ENCODE data around the gene REXO1. TPM values are rescaled to one million over a fixed set of nuclear protein-coding genes. Genes with fewer than 3 reads are reported as not detected.

REXO1 gene
- total and polyA plus RNA-seq, 2 donors = 7.9 to 20.5 TPM

- 6% methylated on average over 59 of the region's 59 CpGs for WGBS
- H3K36me3 ChIP-seq (ENCODE audit: insufficient read depth) = no peaks in the 10 kb centered on the region
- no peak overlapping the region for H3K4me3 ChIP-seq (ENCODE audit: low read depth, low read length)
- peaks cover 2% of the 10 kb centered on the region for H3K4me1 ChIP-seq (ENCODE audit: insufficient read depth)
- no peak overlapping the region for H3K27ac ChIP-seq (ENCODE audit: low read depth)
- DNase-seq (ENCODE audit: extremely low spot score) = no peak
These were observed 73.1 kb downstream of the REXO1 start for GRCh38 chr19:1774989-1775772.

DNA sequence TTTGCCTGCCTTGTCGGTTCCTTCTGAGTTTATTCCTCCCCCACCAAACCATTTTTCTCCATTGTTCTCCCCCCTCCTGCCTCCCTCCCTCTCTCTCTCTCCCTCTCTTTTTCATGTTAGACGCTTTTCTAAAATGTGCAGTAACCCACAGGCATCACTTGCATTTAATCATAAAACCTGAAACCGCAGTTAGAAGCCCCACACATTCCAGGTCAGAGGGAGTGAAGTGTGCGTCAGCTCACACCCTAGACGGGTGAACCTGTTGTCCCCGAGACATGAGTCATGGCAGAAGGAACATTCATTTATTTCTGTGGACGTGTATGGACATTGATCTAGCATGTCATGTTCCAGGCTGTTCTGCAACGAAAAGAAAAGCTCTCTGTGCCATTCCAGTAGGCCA lies 75.1 kb downstream of the REXO1 start:
- 32% methylated on average over 8 of the region's 8 CpGs for WGBS
- Histone ChIP-seq H3K4me3 (ENCODE audit: low read depth, low read length) (no peak overlapping the region), H3K27ac (ENCODE audit: low read depth) (no peak overlapping the region), H3K4me1 (ENCODE audit: insufficient read depth) (peaks cover 2% of the 10 kb centered on the region), H3K36me3 (ENCODE audit: insufficient read depth) (no peaks in the 10 kb centered on the region)
- DNase-seq (ENCODE audit: extremely low spot score) = peak; percentile 55

DNA sequence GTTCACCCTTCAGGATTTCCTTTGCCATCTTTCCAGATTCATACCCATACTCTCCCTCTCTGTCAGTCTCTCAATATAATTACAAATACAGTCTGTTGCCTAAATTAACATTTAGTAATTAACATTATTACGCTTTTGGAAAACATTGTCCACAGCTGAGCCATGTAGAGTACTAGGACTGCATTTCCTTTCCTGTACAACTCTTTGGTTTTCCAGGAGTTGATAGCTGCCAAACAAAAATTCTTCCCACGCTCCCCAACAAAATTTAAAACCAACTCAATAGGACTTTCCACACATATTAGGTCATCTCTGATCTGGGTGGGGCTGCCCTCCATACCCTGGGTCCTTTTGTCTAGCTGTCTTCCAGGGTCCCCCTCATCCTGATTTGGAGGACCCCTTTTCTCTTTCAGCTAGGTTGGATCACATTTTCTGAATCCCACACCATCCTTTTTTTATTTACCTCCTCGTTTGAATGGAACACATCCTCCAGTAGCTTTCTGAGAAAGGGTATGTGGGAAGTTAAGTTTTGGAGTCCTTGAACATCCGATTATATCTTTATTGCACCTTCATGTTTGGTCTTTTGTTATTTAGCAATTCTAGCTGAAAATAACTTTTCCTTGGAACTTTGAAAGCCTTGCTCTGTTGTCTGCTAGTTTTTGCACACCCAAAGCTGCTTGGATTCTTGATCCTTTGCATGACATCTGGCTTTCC lies 77.3 kb downstream of the REXO1 start:
- Histone ChIP-seq H3K27ac (ENCODE audit: low read depth) (no peak overlapping the region), H3K4me3 (ENCODE audit: low read depth, low read length) (no peak overlapping the region), H3K4me1 (ENCODE audit: insufficient read depth) (peaks cover 4% of the 10 kb centered on the region), H3K36me3 (ENCODE audit: insufficient read depth) (no peaks in the 10 kb centered on the region)
- 87% methylated on average over 4 of the region's 4 CpGs for WGBS
- DNase-seq (ENCODE audit: extremely low spot score) = no peak

- Histone ChIP-seq H3K36me3 (ENCODE audit: insufficient read depth) (no peaks in the 10 kb centered on the region), H3K4me1 (ENCODE audit: insufficient read depth) (peaks cover 2% of the 10 kb centered on the region), H3K4me3 (ENCODE audit: low read depth, low read length) (no peak overlapping the region), H3K27ac (ENCODE audit: low read depth) (no peak overlapping the region)
- 2% methylated on average over 12 of the region's 12 CpGs for WGBS
- DNase-seq (ENCODE audit: extremely low spot score) = no peak
These were observed 78.7 kb downstream of the REXO1 start for GRCh38 chr19:1769645-1769985.

GRCh38 chr19:1768918-1769644 lies 79.2 kb downstream of the REXO1 start:
- Histone ChIP-seq H3K27ac (ENCODE audit: low read depth) (no peak overlapping the region), H3K36me3 (ENCODE audit: insufficient read depth) (no peaks in the 10 kb centered on the region), H3K4me1 (ENCODE audit: insufficient read depth) (peaks cover 2% of the 10 kb centered on the region), H3K4me3 (ENCODE audit: low read depth, low read length) (no peak overlapping the region)
- no peak for DNase-seq (ENCODE audit: extremely low spot score)
- WGBS = 79% methylated on average over 9 of the region's 9 CpGs

DNA sequence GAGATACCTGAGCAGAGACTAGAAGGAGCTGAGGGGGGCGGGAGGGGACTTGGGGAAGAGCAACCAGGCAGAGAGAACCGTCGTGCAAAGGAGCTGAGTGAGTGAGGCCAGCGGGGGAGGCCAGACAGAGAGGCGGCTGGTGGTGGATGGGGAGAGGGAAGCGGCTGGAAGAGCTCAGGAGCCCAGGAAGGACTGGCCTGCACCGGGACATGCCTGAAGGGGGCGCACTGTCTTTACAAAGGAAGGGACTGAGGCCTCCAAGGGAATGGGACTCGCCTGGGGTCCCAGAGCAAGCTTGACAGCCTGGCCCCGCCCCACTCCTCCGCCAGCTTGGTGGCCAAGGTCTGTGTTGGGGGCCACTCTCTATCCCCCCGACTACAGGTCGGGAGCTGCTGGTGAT lies 80.0 kb downstream of the REXO1 start:
- H3K4me1 ChIP-seq (ENCODE audit: insufficient read depth) = peaks cover 2% of the 10 kb centered on the region
- no peak for DNase-seq (ENCODE audit: extremely low spot score)
- no peaks in the 10 kb centered on the region for H3K36me3 ChIP-seq (ENCODE audit: insufficient read depth)
- no peak overlapping the region for H3K4me3 ChIP-seq (ENCODE audit: low read depth, low read length)
- 18% methylated on average over 13 of the region's 13 CpGs for WGBS
- H3K27ac ChIP-seq (ENCODE audit: low read depth) = no peak overlapping the region

DNA sequence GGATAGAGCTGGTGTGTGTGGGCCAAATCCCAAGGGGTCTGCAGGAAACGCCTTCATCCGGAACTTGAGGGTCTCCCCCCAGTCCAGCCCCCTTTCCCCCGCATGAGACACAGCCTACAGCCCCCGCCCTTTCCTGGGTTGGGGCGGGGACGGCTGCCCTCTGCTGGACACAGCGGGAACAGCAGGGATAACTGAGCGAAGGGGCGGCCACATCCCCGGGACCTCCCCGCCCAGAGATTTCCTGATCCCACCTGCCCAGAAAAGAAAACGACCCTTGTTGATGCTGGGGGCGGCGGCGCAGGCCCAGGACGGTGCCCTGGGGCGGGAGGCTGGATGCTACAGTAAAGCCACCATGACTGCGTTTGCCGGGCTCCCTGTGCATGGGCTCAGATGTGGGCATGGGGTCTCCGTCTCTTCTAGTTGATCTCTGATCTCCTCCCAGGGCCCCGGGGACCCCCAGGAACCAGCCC lies 80.8 kb downstream of the REXO1 start:
- Histone ChIP-seq H3K4me3 (ENCODE audit: low read depth, low read length) (no peak overlapping the region), H3K4me1 (ENCODE audit: insufficient read depth) (peaks cover 2% of the 10 kb centered on the region), H3K27ac (ENCODE audit: low read depth) (no peak overlapping the region), H3K36me3 (ENCODE audit: insufficient read depth) (no peaks in the 10 kb centered on the region)
- DNase-seq (ENCODE audit: extremely low spot score) = no peak
- WGBS = 3% methylated on average over 21 of the region's 21 CpGs

DNA sequence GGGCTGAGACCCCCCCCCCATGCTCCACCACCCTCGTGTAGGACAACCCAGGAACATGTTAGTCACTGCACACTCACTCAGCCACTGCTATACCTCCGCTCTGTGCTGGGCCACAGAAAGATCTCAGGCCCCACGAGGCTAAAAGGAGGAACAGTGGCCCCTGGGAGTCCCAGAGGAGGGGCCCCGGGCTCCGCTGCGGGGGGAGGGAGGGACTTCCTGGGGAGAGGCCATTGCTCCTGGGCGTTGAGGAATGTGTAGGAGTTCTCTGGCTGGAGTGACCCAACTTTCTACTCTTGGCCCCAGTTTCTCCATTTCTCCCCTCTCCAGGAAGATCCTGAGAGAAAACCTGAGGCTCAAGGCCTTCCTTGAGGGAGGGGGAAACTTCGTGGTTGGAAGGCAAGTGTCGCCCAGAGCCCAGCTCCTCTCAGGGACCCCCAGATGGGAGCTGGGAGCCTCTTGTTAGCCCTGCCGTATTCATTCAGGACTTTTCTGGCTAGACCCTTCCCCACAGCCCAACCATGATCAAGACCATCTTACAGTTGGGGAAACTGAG lies 81.4 kb downstream of the REXO1 start:
- no peak overlapping the region for H3K4me3 ChIP-seq (ENCODE audit: low read depth, low read length)
- peaks cover 2% of the 10 kb centered on the region for H3K4me1 ChIP-seq (ENCODE audit: insufficient read depth)
- no peak for DNase-seq (ENCODE audit: extremely low spot score)
- 22% methylated on average over 10 of the region's 10 CpGs for WGBS
- H3K27ac ChIP-seq (ENCODE audit: low read depth) = no peak overlapping the region
- no peaks in the 10 kb centered on the region for H3K36me3 ChIP-seq (ENCODE audit: insufficient read depth)

DNA sequence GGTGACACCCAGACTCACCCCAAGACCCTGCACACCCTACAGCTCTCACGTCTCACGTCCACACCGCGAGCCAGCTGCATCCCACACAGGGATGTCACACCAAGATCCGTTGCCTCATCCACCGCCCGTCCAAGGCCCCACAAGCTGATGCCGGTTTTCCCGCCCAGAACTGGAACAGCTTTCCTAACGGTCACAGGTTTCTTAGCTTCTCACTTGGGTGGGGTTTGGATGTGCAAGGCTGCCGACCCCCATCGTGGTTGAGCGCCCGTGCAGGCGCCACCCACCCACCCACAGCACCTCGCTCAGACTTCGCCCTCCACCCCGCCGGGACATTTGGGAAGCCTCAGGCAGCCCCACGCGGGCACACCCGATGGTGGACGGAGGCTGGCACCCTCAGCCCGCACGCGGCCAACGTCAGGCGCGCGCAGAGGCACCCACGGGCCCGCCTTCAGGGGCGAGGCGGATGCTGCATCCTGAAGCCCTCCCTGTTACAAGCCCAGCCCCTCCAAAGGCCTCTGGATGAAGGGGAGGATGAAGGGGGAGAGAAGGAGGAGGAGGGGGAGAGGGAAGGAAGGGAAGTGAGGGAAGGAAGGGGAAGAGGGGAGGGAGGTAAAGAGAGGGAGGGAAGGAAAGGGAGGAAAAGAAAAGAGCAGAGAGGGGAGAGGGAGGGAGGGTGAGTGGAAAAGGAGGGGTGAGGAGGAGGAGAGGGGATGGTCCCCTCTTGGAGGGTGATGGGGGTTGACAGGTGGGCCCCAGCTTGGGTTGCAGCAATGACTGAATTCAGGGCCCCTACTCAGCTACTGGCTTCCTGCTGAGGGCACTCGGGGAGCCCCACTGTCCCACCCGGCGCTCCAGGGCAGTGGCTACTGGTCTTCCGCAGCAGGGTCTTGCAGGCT lies 82.1 kb downstream of the REXO1 start:
- no peak overlapping the region for H3K27ac ChIP-seq (ENCODE audit: low read depth)
- H3K4me3 ChIP-seq (ENCODE audit: low read depth, low read length) = no peak overlapping the region
- DNase-seq (ENCODE audit: extremely low spot score) = no peak
- no peaks in the 10 kb centered on the region for H3K36me3 ChIP-seq (ENCODE audit: insufficient read depth)
- H3K4me1 ChIP-seq (ENCODE audit: insufficient read depth) = peaks cover 2% of the 10 kb centered on the region
- 4% methylated on average over 38 of the region's 38 CpGs for WGBS

Other genes starting within 250 kb of the REXO1 start
- 33.3 TPM for gene UQCR11, start 243.0 kb downstream of the REXO1 start, total RNA-seq
- 144 TPM for gene UQCR11, start 243.0 kb downstream of the REXO1 start, polyA plus RNA-seq
- gene TCF3, start 195.9 kb downstream of the REXO1 start, total RNA-seq = 27.4 TPM
- 50.2 TPM for gene TCF3, start 195.9 kb downstream of the REXO1 start, polyA plus RNA-seq
- not detected for gene ONECUT3, start 95.0 kb downstream of the REXO1 start, total RNA-seq
- not detected for gene ONECUT3, start 95.0 kb downstream of the REXO1 start, polyA plus RNA-seq
- 1.4 TPM for gene ATP8B3, start 36.2 kb downstream of the REXO1 start, total RNA-seq
- gene ATP8B3, start 36.2 kb downstream of the REXO1 start, polyA plus RNA-seq = 1.6 TPM
- gene KLF16, start 15.1 kb upstream of the REXO1 start, total RNA-seq = 3.6 TPM
- gene KLF16, start 15.1 kb upstream of the REXO1 start, polyA plus RNA-seq = 17.6 TPM
- 41.9 TPM for gene ABHD17A, start 37.0 kb upstream of the REXO1 start, total RNA-seq
- gene ABHD17A, start 37.0 kb upstream of the REXO1 start, polyA plus RNA-seq = 99.7 TPM
- 1.4 TPM for gene ADAT3, start 56.9 kb upstream of the REXO1 start, total RNA-seq
- gene ADAT3, start 56.9 kb upstream of the REXO1 start, polyA plus RNA-seq = 4.3 TPM
- 16.2 TPM for gene SCAMP4, start 56.9 kb upstream of the REXO1 start, total RNA-seq
- 45.2 TPM for gene SCAMP4, start 56.9 kb upstream of the REXO1 start, polyA plus RNA-seq
- 33.5 TPM for gene CSNK1G2, start 92.7 kb upstream of the REXO1 start, total RNA-seq
- gene CSNK1G2, start 92.7 kb upstream of the REXO1 start, polyA plus RNA-seq = 50.1 TPM
- gene BTBD2, start 167.2 kb upstream of the REXO1 start, total RNA-seq = 38.0 TPM
- 83.0 TPM for gene BTBD2, start 167.2 kb upstream of the REXO1 start, polyA plus RNA-seq
- 21.5 TPM for gene MKNK2, start 202.8 kb upstream of the REXO1 start, total RNA-seq
- 144 TPM for gene MKNK2, start 202.8 kb upstream of the REXO1 start, polyA plus RNA-seq
- 15.9 TPM for gene MOB3A, start 247.8 kb upstream of the REXO1 start, total RNA-seq
- gene MOB3A, start 247.8 kb upstream of the REXO1 start, polyA plus RNA-seq = 40.1 TPM
- 1.5 TPM for gene IZUMO4, start 248.4 kb upstream of the REXO1 start, total RNA-seq
- 9.2 TPM for gene IZUMO4, start 248.4 kb upstream of the REXO1 start, polyA plus RNA-seq

Data from urinary bladder (tissue), 4 donors.